G401 (cell line): Measurements from ENCODE around the gene ZNF71. TPM values are rescaled to one million over a fixed set of nuclear protein-coding genes. Genes with fewer than 3 reads are reported as not detected.

Experiments
- DNase-seq: peaks from one replicate; pipeline ENCODE4 v3.0.0-alpha.2; 2015; ENCODE audit warnings: low spot score
- in situ Hi-C: cut with HindIII; loops from 2 replicates; pipeline ENCODE4 v1.10.0; 2016; ENCODE audit warnings: low sequenced_read_pairs, mixed read lengths
- total RNA-seq: library from RNA; depleted of rRNA; stranded (reverse); fragments of >200 nt; shearing (Covaris generic); gene quantifications from 2 replicates; pipeline ENCODE4 v1.2.3, GENCODE V29; 2014

ZNF71 gene
- total RNA-seq, 1 experiment from 2014 or later = 13.5 TPM

- in situ Hi-C loops = no loop called here
- no peak for DNase-seq
Observed at GRCh38 chr19:56617531-56617930, 22.4 kb downstream of the ZNF71 start.

- no peak for DNase-seq
- in situ Hi-C loops = no loop called here
Observed at GRCh38 chr19:56619121-56619520, 24.0 kb downstream of the ZNF71 start.

GRCh38 chr19:56622374-56622773 lies 27.3 kb downstream of the ZNF71 start:
- in situ Hi-C loops = no loop called here
- no peak for DNase-seq

GRCh38 chr19:56623006-56623405 lies 27.9 kb downstream of the ZNF71 start:
- in situ Hi-C loops = no loop called here
- no peak for DNase-seq

GRCh38 chr19:56625708-56626107 lies 30.6 kb downstream of the ZNF71 start:
- DNase-seq = no peak
- in situ Hi-C loops = no loop called here

- DNase-seq = no peak
- in situ Hi-C loops = no loop called here
Observed at GRCh38 chr19:56633021-56633420, 37.9 kb downstream of the ZNF71 start.

GRCh38 chr19:56637976-56638555 lies 43.0 kb downstream of the ZNF71 start:
- in situ Hi-C loops = no loop called here

GRCh38 chr19:56639217-56639616 lies 44.1 kb downstream of the ZNF71 start:
- in situ Hi-C loops = no loop called here
- no peak for DNase-seq

More at GRCh38 chr19:56637976-56638555, 43.0 kb downstream of the ZNF71 start:
- peak; percentile 17 for DNase-seq

- in situ Hi-C loops = no loop called here
- DNase-seq = no peak
Observed at GRCh38 chr19:56642711-56643459, 47.8 kb downstream of the ZNF71 start, which contains the start of gene SMIM17. SMIM17 (plus strand) TSS chr19:56643159; CDS start chr19:56645668, 2,509 bp downstream.

GRCh38 chr19:56643460-56643955 lies 48.4 kb downstream of the ZNF71 start:
- in situ Hi-C loops = no loop called here
- DNase-seq = no peak

- DNase-seq = no peak
- in situ Hi-C loops = no loop called here
Observed at GRCh38 chr19:56654151-56654550, 59.0 kb downstream of the ZNF71 start.

- in situ Hi-C loops = no loop called here
- DNase-seq = peak; percentile 63
Observed at GRCh38 chr19:56660381-56661107, 65.4 kb downstream of the ZNF71 start.

GRCh38 chr19:56661248-56661647 lies 66.1 kb downstream of the ZNF71 start:
- in situ Hi-C loops = no loop called here
- DNase-seq = no peak

GRCh38 chr19:56663931-56664500 lies 68.9 kb downstream of the ZNF71 start:
- in situ Hi-C loops = no loop called here
- DNase-seq = no peak

GRCh38 chr19:56664511-56664910 lies 69.4 kb downstream of the ZNF71 start:
- DNase-seq = no peak
- in situ Hi-C loops = no loop called here

- no peak for DNase-seq
- in situ Hi-C loops = no loop called here
Observed at GRCh38 chr19:56667311-56667870, 72.3 kb downstream of the ZNF71 start.

- in situ Hi-C loops = no loop called here
Observed at GRCh38 chr19:56668676-56669075, 73.6 kb downstream of the ZNF71 start.

GRCh38 chr19:56670401-56670960 lies 75.4 kb downstream of the ZNF71 start:
- in situ Hi-C loops = no loop called here

More at GRCh38 chr19:56668676-56669075, 73.6 kb downstream of the ZNF71 start:
- no peak for DNase-seq

More at GRCh38 chr19:56670401-56670960, 75.4 kb downstream of the ZNF71 start:
- no peak for DNase-seq
